ENCODE results near the gene SKOR2.

GRCh38 chr18:47187721-47188120, 63.7 kb downstream of the SKOR2 start:
- TF ChIP-seq CTCF (IDR thresholded peaks at IDR 0.05; ENCODE audit: low read depth, low read length) = no peak
- no peak for TF ChIP-seq EZH2phosphoT487 (IDR thresholded peaks at IDR 0.05; ENCODE audit: low read depth)
